ENCODE data around the gene INPP5F.

Gene INPP5F

GRCh38 chr10:119725828-119726675 lies at the start of gene INPP5F:
TSS of gene INPP5F (plus strand) at chr10:119726050. CDS start at chr10:119726263, 213 bp downstream.
- DNase-seq (ENCODE audit: low spot score), result peak; percentile 100
- in situ Hi-C loops (cut with MboI; ENCODE audit: low sequenced_read_pairs, unreplicated experiment), result loop anchor here (5.0 kb wide), 1 partner anchor 34 kb away; no protein-coding TSS in a partner anchor
- TF ChIP-seq CTCF (IDR thresholded peaks at IDR 0.05; ENCODE audit: borderline replicate concordance, control extremely low read depth, extremely low read depth, insufficient read depth, missing control alignments), result peak; percentile 27

GRCh38 chr10:119677126-119677525 lies 48.7 kb upstream of the INPP5F start:
- no peak for TF ChIP-seq CTCF (IDR thresholded peaks at IDR 0.05; ENCODE audit: borderline replicate concordance, control extremely low read depth, extremely low read depth, insufficient read depth, missing control alignments)
- in situ Hi-C loops (cut with MboI; ENCODE audit: low sequenced_read_pairs, unreplicated experiment), result loop anchor here (25.0 kb wide), 1 partner anchor 660 kb away; no protein-coding TSS in a partner anchor

GRCh38 chr10:119677904-119678755 lies 47.7 kb upstream of the INPP5F start:
- TF ChIP-seq CTCF (IDR thresholded peaks at IDR 0.05; ENCODE audit: borderline replicate concordance, control extremely low read depth, extremely low read depth, insufficient read depth, missing control alignments), result no peak
- in situ Hi-C loops (cut with MboI; ENCODE audit: low sequenced_read_pairs, unreplicated experiment), result loop anchor here (25.0 kb wide), 1 partner anchor 659 kb away; no protein-coding TSS in a partner anchor
- DNase-seq (ENCODE audit: low spot score), result no peak

More at GRCh38 chr10:119677126-119677525, 48.7 kb upstream of the INPP5F start:
- no peak for DNase-seq (ENCODE audit: low spot score)

- no peak for TF ChIP-seq CTCF (IDR thresholded peaks at IDR 0.05; ENCODE audit: borderline replicate concordance, control extremely low read depth, extremely low read depth, insufficient read depth, missing control alignments)
- DNase-seq (ENCODE audit: low spot score), result no peak
- in situ Hi-C loops (cut with MboI; ENCODE audit: low sequenced_read_pairs, unreplicated experiment), result loop anchor here (25.0 kb wide), 1 partner anchor 658 kb away; no protein-coding TSS in a partner anchor
Observed at GRCh38 chr10:119679480-119679829, 46.4 kb upstream of the INPP5F start.

- TF ChIP-seq CTCF (IDR thresholded peaks at IDR 0.05; ENCODE audit: borderline replicate concordance, control extremely low read depth, extremely low read depth, insufficient read depth, missing control alignments), result no peak
- DNase-seq (ENCODE audit: low spot score), result no peak
- in situ Hi-C loops (cut with MboI; ENCODE audit: low sequenced_read_pairs, unreplicated experiment), result loop anchor here (10.0 to 25.0 kb wide), 2 partner anchors 175 to 657 kb away; no protein-coding TSS in a partner anchor
Observed at GRCh38 chr10:119680050-119680449, 45.8 kb upstream of the INPP5F start.

- no peak for DNase-seq (ENCODE audit: low spot score)
- TF ChIP-seq CTCF (IDR thresholded peaks at IDR 0.05; ENCODE audit: borderline replicate concordance, control extremely low read depth, extremely low read depth, insufficient read depth, missing control alignments), result no peak
- in situ Hi-C loops (cut with MboI; ENCODE audit: low sequenced_read_pairs, unreplicated experiment), result loop anchor here (10.0 to 25.0 kb wide), 2 partner anchors 174 to 657 kb away; no protein-coding TSS in a partner anchor
Observed at GRCh38 chr10:119680650-119681081, 45.2 kb upstream of the INPP5F start.
